B cell (primary cell): Measurements from ENCODE around the gene EFCAB8. TPM values are rescaled to one million over a fixed set of nuclear protein-coding genes. Genes with fewer than 3 reads are reported as not detected.
A peak's percentile ranks its signal among the peaks of the same experiment; 100 is the strongest.

Source experiments
- ATAC-seq: fragments of 200-7000 bp; cut with Tn5 transposase; one replicate; pipeline ENCODE4 v1.10.0; 2021; ENCODE audit warnings: low read depth, mild to moderate bottlenecking, moderate number of reproducible peaks, moderate library complexity
- CTCF ChIA-PET: fragments of 350-600 bp; sonication (Branson Sonifier 250); formaldehyde crosslinking; loops from one replicate; lab custom pipeline; 2021; ENCODE audit warnings: antibody characterized with exemption, inconsistent platforms; lab: Charles Lee
- POLR2A ChIA-PET: fragments of 350-600 bp; sonication (Branson Sonifier 250); formaldehyde crosslinking; loops from one replicate; lab custom pipeline; 2021; ENCODE audit warnings: antibody characterized with exemption; lab: Charles Lee
- DNase-seq: peaks from one replicate; pipeline ENCODE4 v3.0.0; 2013
- H2AFZ ChIP-seq: 2 replicates; pipeline ENCODE4 v1.6.1; 2012; ENCODE audit warnings: mild to moderate bottlenecking, low read depth, low read length; ENCODE audit not compliant: insufficient read depth, poor library complexity, severe bottlenecking
- H3K27ac ChIP-seq, 2 donors: 1 replicate in 1 of 2; 2 replicates in 1 of 2; pipeline ENCODE4 v1.5.1; 2012 to 2013; ENCODE audit warnings: low read length in 2 of 2, mild to moderate bottlenecking in 2 of 2, moderate library complexity in 1 of 2
- H3K27me3 ChIP-seq, 4 experiments: fragments of 200-600 bp in 1 of 4; sonication (generic) in 1 of 4; replicated peaks in 1 of 4; 1 replicate in 2 of 4; 2 replicates in 2 of 4; pipeline versions ENCODE4 v1.6.1 to v1.7.0; 2013 to 2016; ENCODE audit warnings: low read length in 3 of 4, mild to moderate bottlenecking in 2 of 4, mixed read lengths in 1 of 4, moderate library complexity in 1 of 4; ENCODE audit not compliant: insufficient read depth in 4 of 4, control insufficient read depth in 3 of 4; ENCODE audit errors: control extremely low read depth in 1 of 4
- H3K36me3 ChIP-seq, 2 experiments: replicated peaks in 1 of 2; 1 replicate in 1 of 2; 2 replicates in 1 of 2; pipeline versions ENCODE4 v1.6.1 to v1.7.1; 2013; ENCODE audit warnings: low read length in 1 of 2; ENCODE audit not compliant: insufficient read depth in 2 of 2, control insufficient read depth in 1 of 2; ENCODE audit errors: control extremely low read depth in 1 of 2, extremely low read depth in 1 of 2
- H3K4me1 ChIP-seq, 2 donors: fragments of 200-600 bp in 1 of 2; sonication (generic) in 1 of 2; 1 replicate in 1 of 2; 2 replicates in 1 of 2; pipeline versions ENCODE4 v1.5.1 to v1.6.1; 2013 to 2017; ENCODE audit warnings: low read length in 2 of 2; ENCODE audit not compliant: control insufficient read depth in 2 of 2, insufficient read depth in 2 of 2
- H3K4me2 ChIP-seq: replicated peaks from 2 replicates; pipeline ENCODE3; 2012; ENCODE audit warnings: mild to moderate bottlenecking, low read depth, low read length; ENCODE audit not compliant: poor library complexity, severe bottlenecking
- H3K4me3 ChIP-seq, 5 experiments: fragments of 200-600 bp in 1 of 5; sonication (generic) in 1 of 5; 1 replicate in 3 of 5; 2 replicates in 2 of 5; pipeline versions ENCODE4 v1.5.1 to v1.7.0; 2011 to 2016; ENCODE audit warnings: low read length in 4 of 5, mild to moderate bottlenecking in 4 of 5, low read depth in 2 of 5, control low read depth in 1 of 5, moderate library complexity in 1 of 5; ENCODE audit not compliant: insufficient read depth in 1 of 5; ENCODE audit errors: control extremely low read depth in 1 of 5, extremely low read depth in 1 of 5
- H3K79me2 ChIP-seq: fragments of 200-600 bp; sonication (generic); one replicate; pipeline ENCODE4 v1.6.0; 2016; ENCODE audit warnings: low read length; ENCODE audit not compliant: control insufficient read depth, insufficient read depth
- H3K9ac ChIP-seq: fragments of 200-600 bp; sonication (generic); 2 replicates; pipeline ENCODE4 v1.6.1; 2017; ENCODE audit warnings: mild to moderate bottlenecking, low read length, moderate library complexity
- H3K9me3 ChIP-seq, 3 donors: one replicate each; pipeline versions ENCODE4 v1.6.1 to v1.7.1; 2013; ENCODE audit warnings: low read length in 2 of 3; ENCODE audit not compliant: control insufficient read depth in 2 of 3, insufficient read depth in 1 of 3; ENCODE audit errors: control extremely low read depth in 1 of 3
- H4K20me1 ChIP-seq: 2 replicates; pipeline ENCODE4 v1.6.0; 2012; ENCODE audit warnings: mild to moderate bottlenecking, low read length; ENCODE audit not compliant: insufficient read depth, control insufficient read depth, poor library complexity, severe bottlenecking
- H3K27ac Mint-ChIP-seq: one replicate; pipeline ENCODE4 v1.8.0; 2021; ENCODE audit warnings: mixed read lengths
- H3K27me3 Mint-ChIP-seq: one replicate; pipeline ENCODE4 v1.8.0; 2021; ENCODE audit warnings: mixed read lengths
- H3K4me1 Mint-ChIP-seq: one replicate; pipeline ENCODE4 v1.8.0; 2021; ENCODE audit warnings: mixed read lengths
- H3K4me3 Mint-ChIP-seq: one replicate; pipeline ENCODE4 v1.8.0; 2021; ENCODE audit warnings: mixed read lengths
- H3K9me3 Mint-ChIP-seq: one replicate; pipeline ENCODE4 v1.8.0; 2022; ENCODE audit warnings: mixed read lengths; ENCODE audit not compliant: insufficient read depth
- CTCF ChIP-seq: fragments of 200-600 bp; IDR thresholded peaks from one replicate; pipeline ENCODE4 v1.8.0; 2022; ENCODE audit warnings: antibody characterized with exemption, mild to moderate bottlenecking
- EZH2 ChIP-seq: IDR thresholded peaks from 2 replicates; pipeline ENCODE4 v1.6.1; 2012; ENCODE audit warnings: borderline replicate concordance, low read depth, mild to moderate bottlenecking, moderate library complexity, low read length; ENCODE audit not compliant: insufficient read depth, poor library complexity, severe bottlenecking
- WGBS: methylation state at CpG from one replicate; pipeline ENCODE4 v1.1.5; 2013; ENCODE audit warnings: missing lambda C conversion rate; ENCODE audit not compliant: insufficient coverage; 5-methylcytosine and 5-hydroxymethylcytosine counted together
- intact Hi-C: fragments of 100-400 bp; cut with micrococcal nuclease; formaldehyde crosslinking; loops from one replicate; pipeline ENCODE4 v1.10.0; 2022
- polyA plus RNA-seq: library from polyadenylated mRNA; depleted of rRNA; stranded (reverse); fragments of >200 nt; gene quantifications from 2 replicates; pipeline ENCODE4 v1.2.3, GENCODE V29; 2012
- total RNA-seq, 2 donors: library from RNA; stranded (reverse); fragments of 120-200 nt in 1 of 2; gene quantifications; 1 replicate in 1 of 2; 2 replicates in 1 of 2; pipeline versions ENCODE4 v1.2.3 to v1.2.4, GENCODE V29; 2013 to 2022

Gene EFCAB8
- total and polyA plus RNA-seq, 2 donors (not counting 1 experiment from before 2014, with no cell fraction given), result 0.72 to 2.3 TPM

- ChIA-PET POLR2A (interaction anchor here (0.8 kb wide), 1 partner anchor 1141 kb away, joined by 3 read pairs; no protein-coding TSS in a partner anchor), CTCF (interaction anchor here (1.1 to 1.2 kb wide), 2 partner anchors 70 to 102 kb away, joined by 3 read pairs; no protein-coding TSS in a partner anchor)
- intact Hi-C loops, result no loop called here
- Mint-ChIP-seq H3K27ac (no peak overlapping the region), H3K27me3 (no peaks in the 10 kb centered on the region), H3K4me1 (peaks cover 26% of the 10 kb centered on the region), H3K4me3 (no peak overlapping the region), H3K9me3 (no peaks in the 10 kb centered on the region)
- Histone ChIP-seq H3K9me3 (peaks cover 0 to 31% (median 0%) of the 10 kb centered on the region in 3 donors), H3K9ac (peak overlapping the region; percentile 50), H3K4me3 (peak overlapping the region in 2 of 5 experiments; percentile 11 to 47), H3K27me3 (no peaks in the 10 kb centered on the region), H3K4me2 (peak overlapping the region; percentile 75), H3K4me1 (peaks cover 51 to 68% of the 10 kb centered on the region in 2 donors), H3K27ac (peak overlapping the region; percentile 99), H3K36me3 (no peaks in the 10 kb centered on the region), H4K20me1 (no peaks in the 10 kb centered on the region), H3K79me2 (no peaks in the 10 kb centered on the region), H2AFZ (peak overlapping the region; percentile 91)
- WGBS, result 13% methylated on average over 6 of the region's 6 CpGs
- ATAC-seq (peak; percentile 40), DNase-seq (no peak)
- no peak for TF ChIP-seq CTCF
- no peak for TF ChIP-seq EZH2
These were observed 113.0 kb downstream of the EFCAB8 start for GRCh38 chr20:32971703-32972161.
